ENCODE measurements around the gene ADAMTS7. TPM values are rescaled to one million over a fixed set of nuclear protein-coding genes. Genes with fewer than 3 reads are reported as not detected.
A peak's percentile ranks its signal among the peaks of the same experiment; 100 is the strongest.
"Not testable (repeated sequence)": the region's sequence is repeated elsewhere in the genome, so short reads cannot be mapped to it uniquely, and the experiment has no call there.

The ADAMTS7 gene
- total and polyA plus RNA-seq, 2 of the 13 experiments (the other 11 are each of a cell fraction or from before 2014, with no cell fraction given): 0.09 to 0.12 TPM

DNA sequence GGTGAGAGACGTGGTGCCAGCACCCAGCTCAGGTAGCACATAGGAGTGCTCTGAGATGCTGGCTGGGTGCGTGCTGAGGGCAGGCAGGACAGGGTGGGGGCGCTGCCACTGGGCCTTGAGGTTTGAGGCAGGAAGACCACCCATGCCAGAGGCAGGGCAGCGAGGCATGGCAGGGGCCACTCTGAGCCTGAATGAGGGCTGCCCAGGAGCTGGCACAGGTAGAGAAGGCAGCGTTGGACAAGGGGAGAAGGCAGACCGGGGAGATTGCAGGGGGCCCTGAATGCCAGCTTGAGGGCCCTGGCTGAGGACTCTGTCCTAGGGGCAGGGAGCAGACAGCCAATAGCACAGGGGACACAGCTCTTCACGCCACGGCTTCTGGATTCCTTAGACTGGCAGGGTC, 50.2 kb downstream of the ADAMTS7 start (continued):
- TF ChIP-seq SIN3A (IDR thresholded peaks at IDR 0.05; ENCODE audit: borderline replicate concordance, low read depth, low read length) (no peak), ZNF562 (CRISPR knock-in tag; IDR thresholded peaks at IDR 0.05; ENCODE audit: borderline replicate concordance) (no peak), ZSCAN30 (CRISPR knock-in tag; IDR thresholded peaks at IDR 0.05) (no peak)
- TF ChIP-seq, protein P1, sequence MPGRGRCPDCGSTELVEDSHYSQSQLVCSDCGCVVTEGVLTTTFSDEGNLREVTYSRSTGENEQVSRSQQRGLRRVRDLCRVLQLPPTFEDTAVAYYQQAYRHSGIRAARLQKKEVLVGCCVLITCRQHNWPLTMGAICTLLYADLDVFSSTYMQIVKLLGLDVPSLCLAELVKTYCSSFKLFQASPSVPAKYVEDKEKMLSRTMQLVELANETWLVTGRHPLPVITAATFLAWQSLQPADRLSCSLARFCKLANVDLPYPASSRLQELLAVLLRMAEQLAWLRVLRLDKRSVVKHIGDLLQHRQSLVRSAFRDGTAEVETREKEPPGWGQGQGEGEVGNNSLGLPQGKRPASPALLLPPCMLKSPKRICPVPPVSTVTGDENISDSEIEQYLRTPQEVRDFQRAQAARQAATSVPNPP (CRISPR knock-in tag; IDR thresholded peaks at IDR 0.05): no peak
- TF ChIP-seq, protein P2, sequence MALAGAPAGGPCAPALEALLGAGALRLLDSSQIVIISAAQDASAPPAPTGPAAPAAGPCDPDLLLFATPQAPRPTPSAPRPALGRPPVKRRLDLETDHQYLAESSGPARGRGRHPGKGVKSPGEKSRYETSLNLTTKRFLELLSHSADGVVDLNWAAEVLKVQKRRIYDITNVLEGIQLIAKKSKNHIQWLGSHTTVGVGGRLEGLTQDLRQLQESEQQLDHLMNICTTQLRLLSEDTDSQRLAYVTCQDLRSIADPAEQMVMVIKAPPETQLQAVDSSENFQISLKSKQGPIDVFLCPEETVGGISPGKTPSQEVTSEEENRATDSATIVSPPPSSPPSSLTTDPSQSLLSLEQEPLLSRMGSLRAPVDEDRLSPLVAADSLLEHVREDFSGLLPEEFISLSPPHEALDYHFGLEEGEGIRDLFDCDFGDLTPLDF (CRISPR knock-in tag; IDR thresholded peaks at IDR 0.05): no peak

DNA sequence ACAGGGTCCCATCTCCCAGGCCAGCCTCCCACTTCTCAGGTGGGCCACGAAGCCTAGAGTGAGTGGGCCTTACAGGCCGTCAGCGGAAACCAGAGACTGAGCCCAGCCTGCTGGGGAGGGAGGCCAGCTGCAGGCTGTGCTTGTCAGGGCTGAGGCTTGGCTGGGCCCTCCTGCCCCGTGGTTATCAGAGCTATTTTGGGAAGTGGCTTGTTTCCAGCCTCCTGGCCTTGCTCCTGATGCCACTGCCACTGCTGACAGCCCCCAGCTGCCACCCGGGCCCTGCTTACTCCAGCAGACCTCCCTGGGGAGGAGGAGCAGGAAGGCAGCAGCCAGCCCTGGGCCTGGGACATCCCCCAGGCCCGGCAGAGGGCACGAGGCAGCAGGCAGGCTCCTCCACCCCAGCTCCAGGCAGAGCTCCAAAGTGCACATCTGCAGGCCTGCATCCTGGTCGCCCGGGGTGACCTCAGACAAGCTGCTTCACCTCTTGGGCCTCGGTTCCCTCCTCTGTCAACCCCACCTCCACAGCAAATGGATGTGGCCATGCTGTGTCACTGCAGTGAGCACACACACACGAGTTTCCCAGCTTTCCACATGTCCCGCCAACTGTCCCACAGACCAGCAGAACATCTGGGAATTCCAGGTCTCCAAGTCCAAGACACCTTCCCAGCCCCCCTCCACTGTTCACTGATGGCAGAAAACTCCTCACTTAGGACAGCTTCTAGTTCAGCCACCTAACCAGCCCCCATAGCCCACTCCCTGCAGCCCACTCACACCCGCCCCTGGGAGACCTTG, 51.0 kb downstream of the ADAMTS7 start:
- H3K9ac ChIP-seq (ENCODE audit: insufficient read depth, low read depth, low read length); CTCF ChIA-PET (ENCODE audit: low intra/inter-chr PET ratio, low total read pairs); H3K79me2 ChIP-seq (ENCODE audit: insufficient read depth, low read length); H3K4me3 ChIP-seq (replicated peaks in 1 of 3; ENCODE audit: insufficient read depth in 1 of 3, low read depth in 2 of 3, low read length in 3 of 3); H2AFZ ChIP-seq (ENCODE audit: low read length); intact Hi-C loops (cut with micrococcal nuclease; ENCODE audit: unreplicated experiment); H3K9me3 ChIP-seq (ENCODE audit: low read length); H3K36me3 ChIP-seq (replicated peaks in 1 of 2; ENCODE audit: control insufficient read depth in 1 of 2, insufficient read depth in 2 of 2, low read length in 2 of 2); FAIRE-seq; DNase-seq (ENCODE audit: low spot score); H4K20me1 ChIP-seq (ENCODE audit: insufficient read depth, low read length); POLR2A ChIA-PET; H3K4me2 ChIP-seq (ENCODE audit: low read depth, low read length); H3K27ac ChIP-seq (ENCODE audit: extremely low read length, insufficient read depth, low read length); H3K27me3 ChIP-seq (ENCODE audit: control insufficient read depth in 1 of 2, insufficient read depth in 2 of 2, low read length in 2 of 2); BruUV-seq (replicated peaks); H3K4me1 ChIP-seq (ENCODE audit: insufficient read depth, low read length): not testable (repeated sequence)
- in situ Hi-C loops (cut with HindIII; ENCODE audit: extremely low pct_ligation_motif_present, low pct_unique_long_range_greater_than_20kb): loop anchor here (5.0 kb wide), 1 partner anchor 773 kb away; no protein-coding TSS in a partner anchor
- peak; percentile 50 for ATAC-seq
- WGBS (ENCODE audit: low lambda C conversion rate): 39% methylated on average over 2 of the region's 13 CpGs

DNA sequence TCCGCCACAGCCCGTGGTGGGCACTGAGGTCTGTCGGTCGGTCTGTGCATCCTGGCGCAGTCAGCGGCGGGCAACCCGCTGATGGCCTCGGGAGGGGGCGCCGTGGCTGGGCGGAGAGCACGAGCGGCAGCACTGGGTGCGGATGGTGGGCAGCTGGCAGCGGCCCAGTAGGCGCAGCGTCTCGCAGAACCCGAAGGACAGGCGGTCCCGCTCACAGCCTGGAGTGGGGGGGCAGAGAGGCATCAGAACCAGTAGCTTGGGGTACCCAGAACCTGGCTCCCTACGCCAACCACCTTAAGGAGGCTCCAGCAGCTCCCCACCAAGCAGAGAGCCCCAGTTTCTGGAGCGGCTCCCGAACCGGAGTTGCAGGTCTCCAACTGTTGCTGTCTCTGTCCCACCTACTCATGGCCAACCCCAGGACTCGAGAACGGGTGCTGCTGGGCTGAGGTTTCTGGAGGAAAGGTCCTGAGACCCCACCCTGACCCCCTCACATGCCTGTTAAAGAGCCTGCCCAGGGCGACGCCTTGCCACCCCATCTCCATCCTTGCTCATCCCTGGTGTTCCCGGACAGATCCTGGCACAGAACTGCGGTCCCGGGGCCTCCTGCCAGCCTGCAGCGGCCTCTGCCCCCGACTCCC, 51.8 kb downstream of the ADAMTS7 start:
- H3K9ac ChIP-seq (ENCODE audit: insufficient read depth, low read depth, low read length); H3K9me3 ChIP-seq (ENCODE audit: low read length); H3K4me1 ChIP-seq (ENCODE audit: insufficient read depth, low read length); POLR2A ChIA-PET; H3K27me3 ChIP-seq (ENCODE audit: control insufficient read depth in 1 of 2, insufficient read depth in 2 of 2, low read length in 2 of 2); in situ Hi-C loops (cut with HindIII; ENCODE audit: extremely low pct_ligation_motif_present, low pct_unique_long_range_greater_than_20kb); H4K20me1 ChIP-seq (ENCODE audit: insufficient read depth, low read length); DNase-seq (ENCODE audit: low spot score); intact Hi-C loops (cut with micrococcal nuclease; ENCODE audit: unreplicated experiment); FAIRE-seq; H3K79me2 ChIP-seq (ENCODE audit: insufficient read depth, low read length); CTCF ChIA-PET (ENCODE audit: low intra/inter-chr PET ratio, low total read pairs); H3K27ac ChIP-seq (ENCODE audit: extremely low read length, insufficient read depth, low read length); H3K4me3 ChIP-seq (replicated peaks in 1 of 3; ENCODE audit: insufficient read depth in 1 of 3, low read depth in 2 of 3, low read length in 3 of 3); H2AFZ ChIP-seq (ENCODE audit: low read length); BruUV-seq (replicated peaks); H3K36me3 ChIP-seq (replicated peaks in 1 of 2; ENCODE audit: control insufficient read depth in 1 of 2, insufficient read depth in 2 of 2, low read length in 2 of 2); ATAC-seq; H3K4me2 ChIP-seq (ENCODE audit: low read depth, low read length): not testable (repeated sequence)
- 57% methylated on average over 15 of the region's 35 CpGs for WGBS (ENCODE audit: low lambda C conversion rate)
